HG03520 (cell line): ENCODE measurements around the gene STMN3.
A peak's percentile ranks its signal among the peaks of the same experiment; 100 is the strongest.
"Not testable (repeated sequence)": the region's sequence is repeated elsewhere in the genome, so short reads cannot be mapped to it uniquely, and the experiment has no call there.

ENCODE experiments used
- ATAC-seq: cut with Tn5 transposase; IDR thresholded peaks from one replicate; pipeline ENCODE4 v1.9.1; 2021; ENCODE audit warnings: mild to moderate bottlenecking, moderate library complexity; ENCODE audit not compliant: unreplicated experiment

The STMN3 gene

DNA sequence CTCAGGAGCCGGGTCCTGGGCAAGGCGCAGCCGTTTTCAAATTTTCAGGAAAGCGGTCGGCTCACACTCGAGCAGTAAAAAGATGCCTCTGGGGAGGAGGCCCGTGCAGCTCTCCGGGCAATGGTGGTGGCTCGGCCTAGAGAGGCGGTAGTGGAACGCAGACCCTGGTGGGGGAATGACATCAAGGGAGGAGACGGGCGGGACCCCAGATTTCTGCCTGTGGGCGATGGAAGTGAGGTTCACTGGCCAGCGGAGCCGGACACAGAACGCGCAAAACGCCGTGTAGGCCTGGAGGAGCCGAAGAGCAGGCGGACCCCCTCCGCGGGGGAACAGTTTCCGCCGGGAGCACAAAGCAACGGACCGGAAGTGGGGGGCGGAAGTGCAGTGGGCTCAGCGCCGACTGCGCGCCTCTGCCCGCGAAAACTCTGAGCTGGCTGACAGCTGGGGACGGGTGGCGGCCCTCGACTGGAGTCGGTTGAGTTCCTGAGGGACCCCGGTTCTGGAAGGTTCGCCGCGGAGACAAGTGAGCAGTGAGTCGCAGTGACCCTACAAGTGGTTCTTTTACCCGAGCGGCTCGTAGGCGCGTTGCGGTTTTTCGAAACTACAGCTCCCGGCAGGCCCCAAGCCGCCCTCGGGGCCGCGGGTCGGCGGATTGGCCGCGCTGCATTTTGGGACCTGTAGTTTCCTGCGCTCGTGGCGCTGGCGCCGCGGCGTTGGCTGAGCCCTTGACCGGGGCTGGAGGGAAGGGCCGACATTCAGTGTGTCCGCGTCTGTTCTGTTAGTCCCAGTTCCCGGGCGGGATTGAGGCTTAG lies 4.9 kb upstream of the STMN3 start, which contains the start of gene RTEL1:
Gene RTEL1 (plus strand): TSS at position 376 of the 812 bp plus-strand sequence. CDS start 1,091 bp downstream, outside the sequence.
- peak; percentile 79 for ATAC-seq

DNA sequence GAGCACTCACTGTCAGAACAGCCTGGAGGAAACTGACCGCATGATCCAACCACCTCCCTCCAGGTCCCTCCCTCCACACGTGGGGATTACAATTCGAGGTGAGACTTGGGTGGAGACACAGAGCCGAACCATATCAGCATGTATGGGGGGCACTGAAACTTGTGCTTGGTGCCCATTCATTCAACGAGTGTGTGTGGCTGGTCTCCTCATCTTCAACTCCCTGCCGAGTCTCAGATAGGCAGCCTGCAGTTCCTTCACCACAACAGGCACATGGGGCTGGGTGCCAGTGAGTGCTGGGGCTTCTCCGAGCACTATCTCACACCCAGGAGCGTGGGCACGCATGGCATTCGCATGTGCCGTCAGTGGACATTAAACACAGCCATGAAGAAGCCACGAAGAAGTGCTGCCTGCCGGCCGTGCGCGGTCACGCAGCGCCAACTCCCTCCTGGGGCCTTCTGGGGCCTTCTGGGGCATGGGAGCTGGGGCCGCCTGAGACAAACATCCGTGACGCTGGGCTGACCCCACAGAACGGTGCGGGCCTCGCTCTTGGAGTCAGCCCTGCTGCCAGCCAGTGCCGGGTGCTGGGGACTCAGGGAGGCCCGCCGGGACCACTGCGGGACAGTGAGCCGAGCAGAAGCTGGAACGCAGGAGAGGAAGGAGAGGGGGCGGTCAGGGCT lies 4.2 kb upstream of the STMN3 start:
- no peak for ATAC-seq

DNA sequence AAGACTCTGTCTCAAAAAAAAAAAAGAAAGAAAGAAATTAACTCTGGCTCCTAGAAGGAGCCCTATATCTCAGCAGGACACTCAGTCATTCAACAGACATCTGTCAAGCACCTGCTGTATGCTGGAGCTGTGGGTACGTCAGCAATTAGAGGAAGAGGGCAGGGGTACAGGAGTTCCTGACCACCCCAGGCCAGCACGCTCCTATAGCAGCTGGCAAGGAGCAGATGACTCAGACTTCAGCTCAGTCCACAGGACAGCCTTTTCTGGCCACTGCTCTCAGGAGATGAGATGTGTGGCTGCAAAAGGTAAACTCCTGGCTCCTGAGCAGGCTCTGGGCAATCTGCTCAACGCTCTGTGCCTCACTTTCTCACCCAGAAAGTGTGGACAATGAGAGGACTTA lies 3.2 kb upstream of the STMN3 start:
- ATAC-seq = no peak

DNA sequence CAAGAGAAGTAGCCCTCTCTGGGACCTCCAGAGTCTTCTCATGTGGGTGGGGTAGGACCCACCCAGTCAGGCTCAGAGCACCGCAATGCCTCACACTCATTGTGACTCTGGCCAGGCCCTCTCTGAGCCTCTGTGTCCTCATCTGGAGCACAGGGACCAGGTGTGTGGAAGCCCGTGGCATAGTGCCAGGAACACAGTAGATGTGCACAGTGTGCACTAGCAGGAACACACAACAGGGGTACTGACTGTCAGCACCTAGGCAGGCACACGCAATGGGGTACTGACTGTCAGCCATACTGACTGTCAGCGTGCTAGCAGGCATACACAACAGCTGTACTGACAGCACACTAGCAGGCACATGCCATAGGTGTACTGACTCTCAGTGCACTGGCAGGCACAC lies 2.0 kb upstream of the STMN3 start:
- ATAC-seq = no peak

DNA sequence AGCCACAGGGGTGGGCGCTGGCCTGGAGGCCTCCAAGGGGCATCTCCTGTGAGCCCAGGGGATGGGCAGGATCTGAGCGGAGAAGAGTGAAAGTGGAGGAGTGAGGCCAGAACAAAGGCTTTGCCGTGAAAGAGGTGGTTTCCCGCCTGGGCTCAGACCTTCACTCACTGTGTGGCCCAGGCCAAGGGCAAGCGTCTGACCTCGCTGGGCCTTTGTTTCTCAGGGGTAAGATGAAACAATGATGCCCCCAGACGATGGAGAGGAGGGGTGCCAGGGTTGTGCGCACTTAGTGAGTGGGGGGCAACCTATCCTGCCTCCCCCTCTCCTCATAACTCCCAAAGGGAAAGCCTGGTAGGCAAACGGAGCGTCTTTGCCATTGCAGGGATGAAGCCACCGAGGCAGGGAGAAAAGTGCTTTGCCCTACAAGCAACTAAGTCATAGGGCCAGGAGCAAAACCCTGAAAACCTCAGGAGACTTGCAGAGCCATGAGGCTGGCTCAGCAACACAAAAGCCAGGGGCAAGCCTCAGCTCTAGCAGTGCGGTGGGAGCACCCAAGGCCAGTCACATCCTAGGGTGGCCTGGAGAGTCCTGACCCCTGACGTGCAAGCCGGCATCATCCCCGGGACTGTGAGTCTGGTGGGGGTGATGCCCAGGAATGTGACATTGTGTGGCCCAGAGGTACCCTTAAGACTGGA lies 897 bp upstream of the STMN3 start:
- ATAC-seq = no peak

DNA sequence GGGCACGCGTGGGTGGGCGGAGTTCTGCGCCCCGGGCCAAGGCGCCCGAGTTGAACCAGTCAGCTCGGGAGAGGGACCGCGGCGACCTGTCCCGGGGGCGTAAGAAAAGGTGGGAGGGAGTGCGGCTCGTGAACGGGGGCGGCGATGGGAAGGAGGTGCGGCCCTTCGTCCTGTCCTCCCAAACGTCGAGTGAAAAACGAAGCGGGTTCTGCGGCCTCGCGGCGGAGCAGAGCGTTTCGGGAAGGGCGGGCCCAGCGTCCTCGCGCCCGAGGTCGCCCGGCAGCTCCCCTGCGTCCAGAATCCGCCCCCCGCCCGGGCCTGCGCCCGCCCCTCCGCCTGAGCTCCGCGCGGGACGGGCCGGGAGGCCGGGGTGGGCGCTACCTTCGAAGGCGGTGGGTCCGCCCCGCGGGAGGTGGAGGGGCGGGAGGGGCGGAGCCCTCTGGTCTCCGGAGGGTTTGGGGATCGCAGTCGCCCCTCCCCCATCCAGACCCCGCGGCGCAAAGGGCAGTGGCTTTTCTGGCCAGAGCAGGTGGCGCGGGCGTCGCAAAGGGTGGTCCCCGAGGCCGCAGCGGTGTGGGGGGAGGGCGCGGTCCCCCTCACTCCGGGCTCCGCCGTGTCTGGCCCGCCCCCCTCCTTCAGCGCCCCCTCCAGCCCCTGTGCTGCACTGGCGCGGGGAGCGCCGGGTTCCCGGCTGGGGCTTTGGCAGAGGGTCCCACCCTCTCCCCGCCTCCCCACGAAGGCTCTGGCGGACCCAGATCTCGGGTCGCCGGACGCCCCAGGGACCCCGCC lies 838 bp downstream of the STMN3 start:
- ATAC-seq = no peak

DNA sequence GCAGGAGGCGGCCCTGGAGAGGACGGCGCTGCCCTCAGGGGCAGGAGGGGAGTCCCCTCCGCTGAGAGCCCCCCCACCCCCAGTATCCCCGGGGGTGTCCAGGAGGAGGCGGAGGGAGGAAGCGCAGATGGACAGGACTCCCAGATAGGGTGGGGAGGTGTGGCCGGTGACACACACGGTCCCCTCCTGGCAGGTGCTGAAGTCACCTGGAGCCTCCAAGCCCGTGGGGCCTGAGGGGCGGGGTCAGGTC lies 1.4 kb downstream of the STMN3 start:
- no peak for ATAC-seq

DNA sequence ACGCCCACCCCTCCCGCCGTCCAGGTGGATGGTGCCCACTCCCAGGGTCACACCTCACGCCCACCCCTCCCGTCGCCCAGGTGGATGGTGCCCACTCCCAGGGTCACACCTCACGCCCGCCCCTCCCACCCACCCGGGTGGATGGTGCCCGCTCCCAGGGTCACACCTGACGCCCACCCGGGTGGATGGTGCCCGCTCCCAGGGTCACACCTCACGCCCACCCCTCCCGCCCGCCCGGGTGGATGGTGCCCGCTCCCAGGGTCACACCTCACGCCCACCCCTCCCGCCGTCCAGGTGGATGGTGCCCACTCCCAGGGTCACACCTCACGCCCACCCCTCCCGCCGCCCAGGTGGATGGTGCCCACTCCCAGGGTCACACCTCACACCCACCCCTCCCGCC lies 2.7 kb downstream of the STMN3 start:
- ATAC-seq = not testable (repeated sequence)

DNA sequence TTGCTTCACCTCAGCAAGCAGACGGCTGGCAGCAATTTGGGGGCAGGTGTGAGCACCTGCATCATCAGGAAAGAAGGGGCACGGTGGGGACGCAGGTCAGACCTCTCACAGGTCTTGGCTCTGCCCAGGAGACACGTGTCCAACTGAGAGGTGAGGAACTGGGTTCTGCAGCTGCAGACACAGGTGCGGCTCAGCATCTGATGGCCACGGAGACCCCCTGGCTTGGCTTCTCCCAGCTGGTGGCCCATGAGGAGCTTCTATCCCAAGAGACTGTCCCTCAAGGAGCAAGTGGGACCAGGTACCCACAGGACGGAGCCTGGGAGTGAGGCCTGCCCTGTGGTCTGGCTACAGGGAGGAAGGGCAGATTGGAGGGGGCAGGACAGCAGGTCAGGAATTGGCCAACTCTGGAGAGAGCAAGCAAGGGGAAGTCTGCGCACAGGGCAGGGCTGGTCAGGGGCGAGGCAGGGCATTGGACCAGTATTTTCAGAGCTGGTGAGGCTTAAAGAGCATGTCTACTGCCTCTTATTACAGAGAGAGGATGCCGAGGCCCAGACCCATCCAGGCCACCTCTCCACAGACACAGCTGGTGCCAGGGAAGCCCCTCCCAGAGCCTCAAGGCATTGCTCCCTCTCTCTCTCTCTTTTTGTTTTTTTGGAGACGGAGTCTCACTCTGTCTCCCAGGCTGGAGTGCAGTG lies 4.2 kb downstream of the STMN3 start:
- ATAC-seq = no peak

DNA sequence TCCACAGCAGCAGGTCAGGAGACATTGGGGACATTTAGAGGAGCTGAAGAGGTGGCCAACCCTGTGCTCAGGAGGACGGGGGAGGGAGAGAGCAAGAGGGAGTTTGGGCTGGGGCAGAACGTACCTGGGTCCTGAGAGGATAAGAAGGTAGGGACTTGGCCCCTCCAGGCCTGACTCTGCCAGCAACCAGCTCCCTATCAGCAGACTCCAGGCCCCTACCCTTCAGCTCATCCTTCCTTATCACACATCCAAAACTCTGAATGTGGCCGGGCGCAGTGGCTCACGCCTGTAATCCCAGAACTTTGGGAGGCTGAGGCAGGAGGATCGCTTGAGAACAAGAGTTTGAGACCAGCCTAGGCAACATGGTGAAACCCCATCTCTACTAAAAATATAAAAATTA lies 5.0 kb downstream of the STMN3 start:
- ATAC-seq = no peak

DNA sequence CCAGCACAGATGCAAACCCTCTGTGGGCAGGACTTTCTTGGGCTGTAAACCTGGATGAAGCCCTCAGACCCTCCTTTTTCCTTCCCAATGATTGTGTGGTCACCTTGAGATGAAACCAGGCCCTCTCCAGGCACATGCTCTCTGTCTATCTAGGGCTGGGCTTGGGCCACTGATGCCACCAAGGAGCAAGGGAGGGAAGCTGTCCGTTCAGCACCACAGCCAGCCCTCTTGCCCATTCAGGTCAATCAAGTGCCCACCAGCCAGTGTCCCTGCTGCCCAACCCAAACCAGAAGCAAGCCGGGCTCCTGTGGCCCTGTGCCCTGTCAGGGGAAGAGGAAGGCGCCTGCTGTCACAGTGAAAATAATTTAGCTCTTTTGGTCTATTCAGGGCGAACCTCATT lies 8.0 kb downstream of the STMN3 start:
- no peak for ATAC-seq

DNA sequence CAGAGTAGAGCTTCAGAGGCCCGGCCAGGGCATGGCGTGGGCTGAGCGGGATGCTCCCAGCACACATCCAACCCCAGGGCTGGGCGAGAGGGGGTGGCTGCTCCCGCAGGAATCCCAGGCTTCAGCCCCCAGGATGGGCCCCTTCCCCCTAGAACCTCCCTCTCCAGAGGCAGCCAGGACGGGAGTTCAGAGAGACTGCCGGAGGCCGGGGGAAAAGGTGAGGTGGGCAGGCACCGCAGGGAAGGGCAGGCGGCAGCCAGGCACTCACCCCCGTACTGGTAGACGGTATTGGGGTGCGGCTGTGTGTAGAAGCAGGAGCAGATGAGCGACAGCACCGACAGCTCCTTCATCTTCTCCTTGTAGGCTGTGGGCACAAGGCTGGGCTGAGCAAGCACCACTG lies 9.3 kb downstream of the STMN3 start:
- no peak for ATAC-seq

DNA sequence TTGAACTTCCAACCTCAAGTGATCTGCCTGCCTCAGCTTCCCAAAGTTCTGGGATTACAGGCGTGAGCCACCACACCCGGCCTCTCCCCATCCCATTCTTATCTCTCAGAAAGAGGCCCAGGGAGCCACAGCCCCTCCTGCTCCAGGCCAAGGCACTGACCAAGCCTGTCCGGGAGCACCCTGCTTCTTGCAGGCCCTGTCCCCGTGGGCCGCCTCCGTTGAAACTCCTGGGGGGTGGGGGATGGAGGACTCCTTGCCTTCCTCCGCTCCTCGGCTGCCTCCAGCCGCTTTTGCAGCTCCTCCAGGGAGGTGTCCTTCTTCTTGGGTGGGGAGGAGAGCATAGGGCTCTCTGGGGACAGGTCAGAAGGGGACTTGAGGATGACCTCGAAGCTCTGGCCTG lies 9.7 kb downstream of the STMN3 start:
- ATAC-seq = no peak

DNA sequence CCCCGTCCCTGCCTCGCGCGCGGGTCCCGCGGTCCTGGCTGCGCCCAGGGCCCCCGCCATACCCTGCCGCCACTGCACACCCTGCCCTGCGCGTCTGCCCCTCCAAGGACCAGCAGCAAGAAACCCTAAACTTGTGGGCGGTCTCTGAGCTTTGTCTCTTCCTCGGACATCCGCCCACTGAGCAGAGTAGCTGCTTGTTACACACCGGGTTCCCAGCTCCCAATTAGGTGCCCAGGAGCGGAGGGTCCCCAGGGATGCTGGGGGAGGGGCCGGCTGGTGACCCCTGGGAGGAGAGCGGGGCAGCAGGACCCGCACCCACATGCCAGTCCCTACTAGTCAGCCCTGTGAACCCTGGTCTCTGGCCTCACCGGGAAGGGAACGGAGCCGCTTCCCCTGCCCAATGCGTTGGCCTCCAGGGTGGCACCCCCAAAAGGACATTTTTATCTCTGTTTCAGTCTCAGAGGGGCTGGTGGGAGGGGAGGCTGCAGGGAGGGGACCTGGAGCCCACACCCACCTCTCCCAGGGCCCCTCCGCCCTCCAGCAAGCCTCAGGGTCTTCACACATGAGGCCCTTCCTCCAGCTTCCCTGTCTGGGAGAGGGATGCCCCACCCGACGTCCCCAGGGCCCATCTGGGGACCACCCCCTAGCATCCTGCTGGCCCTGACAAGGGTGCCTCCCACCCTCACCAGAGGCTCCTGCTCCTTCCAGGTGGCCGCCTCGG lies 10.5 kb downstream of the STMN3 start:
- no peak for ATAC-seq

DNA sequence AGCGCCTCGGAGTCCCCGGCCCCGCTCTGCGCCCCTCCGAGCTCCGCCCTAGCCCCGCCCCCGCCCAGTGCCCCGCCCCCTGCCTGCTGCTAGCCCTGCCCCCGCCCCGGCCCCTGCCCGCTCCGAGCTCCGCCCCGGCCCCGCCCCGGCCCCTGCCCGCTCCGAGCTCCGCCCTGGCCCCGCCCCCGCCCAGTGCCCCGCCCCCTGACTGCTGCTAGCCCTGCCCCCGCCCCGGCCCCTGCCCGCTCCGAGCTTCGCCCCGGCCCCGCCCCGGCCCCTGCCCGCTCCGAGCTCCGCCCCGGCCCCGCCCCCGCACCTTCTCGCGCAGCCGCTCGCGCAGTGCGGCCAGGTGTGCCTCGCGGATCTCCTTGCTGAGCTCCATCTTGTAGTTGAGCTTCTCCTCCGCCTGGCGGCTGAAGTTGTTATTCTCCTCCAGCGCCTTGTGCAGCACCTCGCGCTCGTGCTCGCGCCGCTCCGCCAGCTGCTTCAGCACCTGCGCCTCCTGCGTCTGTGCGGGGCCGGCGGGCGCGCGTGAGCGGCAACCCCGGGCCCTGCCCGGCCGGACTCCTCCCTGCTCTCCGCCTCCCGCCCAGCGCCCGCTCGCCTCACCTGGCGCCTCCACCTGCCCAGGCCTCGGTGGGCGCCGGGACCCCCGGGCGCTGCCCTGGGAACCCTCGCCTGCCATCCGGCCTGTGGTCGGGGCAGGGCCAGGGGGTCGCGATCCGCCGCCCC lies 11.3 kb downstream of the STMN3 start:
- peak; percentile 67 for ATAC-seq

DNA sequence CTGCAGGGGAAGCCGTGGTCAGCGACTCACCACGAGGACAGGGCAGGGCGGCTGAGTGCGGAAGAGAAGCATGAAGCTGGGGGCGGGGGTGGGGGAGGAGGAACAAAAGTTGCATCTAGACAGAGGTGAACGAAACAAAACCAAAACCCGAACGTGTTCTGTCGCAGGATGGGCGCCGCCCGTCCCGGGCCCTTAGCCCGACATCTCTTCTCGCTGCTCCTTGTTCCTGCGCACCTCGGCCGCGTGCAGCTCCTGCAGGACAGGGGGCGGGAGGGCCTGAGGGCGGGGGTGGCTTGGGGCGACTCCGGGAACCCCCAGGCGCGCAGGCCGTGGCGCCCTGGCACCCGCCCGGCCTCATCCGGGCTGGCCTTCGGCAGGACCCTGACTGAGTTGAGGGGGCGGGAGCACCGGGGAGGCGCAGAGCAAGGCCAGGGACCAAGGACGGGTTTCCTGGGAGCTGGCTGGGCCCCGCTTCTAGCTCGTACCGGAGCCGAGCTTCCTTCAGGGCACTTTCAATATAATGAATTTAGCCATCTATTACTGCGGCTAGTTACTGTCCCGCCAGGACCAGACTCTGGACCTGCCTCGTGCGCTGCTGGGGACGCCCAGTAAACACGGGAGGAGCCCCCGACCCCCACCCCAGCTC lies 12.0 kb downstream of the STMN3 start:
- ATAC-seq = peak; percentile 13

DNA sequence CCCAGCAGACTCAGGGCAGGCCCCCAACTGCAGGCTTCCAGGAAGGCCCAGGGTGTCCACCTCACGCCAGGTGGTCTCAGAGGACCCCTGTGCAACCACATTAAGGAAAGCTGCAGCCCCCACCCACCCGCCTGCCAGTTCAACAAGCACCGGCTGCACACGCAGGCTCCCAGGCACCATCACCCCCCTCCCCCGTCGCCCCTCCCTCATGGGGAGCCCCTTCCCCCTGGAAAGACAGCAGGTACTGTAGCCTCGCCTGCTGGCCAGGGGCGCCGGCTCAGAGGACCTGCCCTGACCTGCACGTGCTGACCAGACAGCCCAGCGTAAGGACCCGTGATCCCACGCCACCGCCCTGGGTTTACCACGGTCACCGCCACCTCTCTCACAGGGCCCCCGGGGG lies 12.5 kb downstream of the STMN3 start:
- not testable (repeated sequence) for ATAC-seq

DNA sequence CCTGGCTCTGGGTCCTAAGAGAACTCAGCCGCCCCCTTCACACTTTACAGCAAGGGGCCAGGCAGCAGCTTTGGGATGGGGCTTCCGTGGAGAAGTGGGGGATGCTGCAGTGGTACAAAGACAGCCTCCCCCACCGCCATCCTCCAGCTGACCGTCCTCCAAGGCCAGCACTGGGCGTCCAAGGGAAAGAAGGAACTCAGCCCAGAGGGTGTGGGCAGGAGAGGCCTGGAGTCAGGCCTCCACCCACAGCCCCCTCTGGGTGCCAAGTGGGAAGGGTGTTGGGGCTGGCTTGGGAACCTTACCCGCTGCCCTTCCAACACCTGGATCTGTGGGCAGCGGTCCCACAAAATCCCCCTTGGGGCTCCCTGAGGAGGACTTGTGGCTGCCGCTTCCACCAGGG lies 13.1 kb downstream of the STMN3 start:
- ATAC-seq = no peak
